Erythroblast (primary cell): ENCODE results near the gene FMN1.

Source experiments
- GATA1 ChIP-seq: IDR thresholded peaks from 2 replicates; pipeline ENCODE4 v1.6.1; 2011; ENCODE audit warnings: low read depth, mild to moderate bottlenecking, control low read depth, low read length, moderate library complexity
- POLR2A ChIP-seq: IDR thresholded peaks from 2 replicates; pipeline ENCODE4 v1.6.1; 2011; ENCODE audit warnings: mild to moderate bottlenecking, low read length

GRCh38 chr15:33080006-33080405 lies 114.5 kb downstream of the FMN1 start:
- TF ChIP-seq POLR2A (no peak), GATA1 (no peak)
